ENCODE measurements around the gene MYO1A.
A peak's percentile ranks its signal among the peaks of the same experiment; 100 is the strongest.
"Not testable (repeated sequence)": the region's sequence is repeated elsewhere in the genome, so short reads cannot be mapped to it uniquely, and the experiment has no call there.

MYO1A gene

GRCh38 chr12:57088354-57089270 lies 38.7 kb upstream of the MYO1A start, which contains the start of gene NAB2:
TSS of gene NAB2 (plus strand) at chr12:57089114. CDS start at chr12:57089272, 158 bp downstream.
- peak; percentile 94 for DNase-seq
- in situ Hi-C loops (cut with MboI; ENCODE audit: low pct_unique_long_range_greater_than_20kb, low sequenced_read_pairs), result no loop called here

GRCh38 chr12:57087691-57088353 lies 37.9 kb upstream of the MYO1A start:
- peak; percentile 88 for DNase-seq
- in situ Hi-C loops (cut with MboI; ENCODE audit: low pct_unique_long_range_greater_than_20kb, low sequenced_read_pairs), result no loop called here

- DNase-seq, result peak; percentile 65
Observed at GRCh38 chr12:57087010-57087690, 37.2 kb upstream of the MYO1A start.

GRCh38 chr12:57086493-57087009 lies 36.6 kb upstream of the MYO1A start:
- peak; percentile 75 for DNase-seq
- in situ Hi-C loops (cut with MboI; ENCODE audit: low pct_unique_long_range_greater_than_20kb, low sequenced_read_pairs), result no loop called here

More at GRCh38 chr12:57087010-57087690, 37.2 kb upstream of the MYO1A start:
- in situ Hi-C loops (cut with MboI; ENCODE audit: low pct_unique_long_range_greater_than_20kb, low sequenced_read_pairs), result no loop called here

- DNase-seq, result peak; percentile 75
- in situ Hi-C loops (cut with MboI; ENCODE audit: low pct_unique_long_range_greater_than_20kb, low sequenced_read_pairs), result no loop called here
Observed at GRCh38 chr12:57085999-57086492, 36.1 kb upstream of the MYO1A start.

GRCh38 chr12:57080855-57081254 lies 30.9 kb upstream of the MYO1A start:
- no peak for DNase-seq
- in situ Hi-C loops (cut with MboI; ENCODE audit: low pct_unique_long_range_greater_than_20kb, low sequenced_read_pairs), result no loop called here

GRCh38 chr12:57079821-57080220 lies 29.9 kb upstream of the MYO1A start:
- in situ Hi-C loops (cut with MboI; ENCODE audit: low pct_unique_long_range_greater_than_20kb, low sequenced_read_pairs), result no loop called here
- no peak for DNase-seq

GRCh38 chr12:57078519-57079404 lies 28.8 kb upstream of the MYO1A start, which contains the start of gene NEMP1:
TSS of gene NEMP1 (minus strand) at chr12:57078791. CDS start at chr12:57078745, 46 bp downstream.
- peak; percentile 100 for DNase-seq
- in situ Hi-C loops (cut with MboI; ENCODE audit: low pct_unique_long_range_greater_than_20kb, low sequenced_read_pairs), result no loop called here

GRCh38 chr12:57073566-57074450 lies 23.9 kb upstream of the MYO1A start:
- DNase-seq; in situ Hi-C loops (cut with MboI; ENCODE audit: low pct_unique_long_range_greater_than_20kb, low sequenced_read_pairs): not testable (repeated sequence)

GRCh38 chr12:57072661-57073060 lies 22.7 kb upstream of the MYO1A start:
- DNase-seq, result no peak

GRCh38 chr12:57069523-57069922 lies 19.6 kb upstream of the MYO1A start:
- in situ Hi-C loops (cut with MboI; ENCODE audit: low pct_unique_long_range_greater_than_20kb, low sequenced_read_pairs), result no loop called here
- peak; percentile 88 for DNase-seq

More at GRCh38 chr12:57072661-57073060, 22.7 kb upstream of the MYO1A start:
- in situ Hi-C loops (cut with MboI; ENCODE audit: low pct_unique_long_range_greater_than_20kb, low sequenced_read_pairs), result no loop called here

GRCh38 chr12:57066245-57066644 lies 16.3 kb upstream of the MYO1A start:
- in situ Hi-C loops (cut with MboI; ENCODE audit: low pct_unique_long_range_greater_than_20kb, low sequenced_read_pairs), result no loop called here
- DNase-seq, result no peak

GRCh38 chr12:57063991-57064685 lies 14.2 kb upstream of the MYO1A start:
- in situ Hi-C loops (cut with MboI; ENCODE audit: low pct_unique_long_range_greater_than_20kb, low sequenced_read_pairs), result no loop called here
- no peak for DNase-seq

GRCh38 chr12:57058454-57058853 lies 8.5 kb upstream of the MYO1A start:
- DNase-seq, result no peak
- in situ Hi-C loops (cut with MboI; ENCODE audit: low pct_unique_long_range_greater_than_20kb, low sequenced_read_pairs), result no loop called here

- in situ Hi-C loops (cut with MboI; ENCODE audit: low pct_unique_long_range_greater_than_20kb, low sequenced_read_pairs), result no loop called here
- DNase-seq, result no peak
Observed at GRCh38 chr12:57057067-57057751, 7.3 kb upstream of the MYO1A start.

- DNase-seq, result no peak
- in situ Hi-C loops (cut with MboI; ENCODE audit: low pct_unique_long_range_greater_than_20kb, low sequenced_read_pairs), result no loop called here
Observed at GRCh38 chr12:57055824-57056223, 5.9 kb upstream of the MYO1A start.
